UCSD-AML1 (cell line): ENCODE results near the gene ZBTB17.
"Not testable (repeated sequence)": the region's sequence is repeated elsewhere in the genome, so short reads cannot be mapped to it uniquely, and the experiment has no call there.

Experiments used
- DNase-seq: peaks from one replicate; lab custom pipeline; 2025; ENCODE audit not compliant: unreplicated experiment; lab: John Stamatoyannopoulos, UW

ZBTB17 gene

GRCh38 chr1:16012590-16013219 lies 36.8 kb upstream of the ZBTB17 start:
- peak; percentile 81 for DNase-seq

GRCh38 chr1:16011936-16012589 lies 36.2 kb upstream of the ZBTB17 start:
- DNase-seq: no peak

- no peak for DNase-seq
Measured at GRCh38 chr1:16010837-16011236, 34.9 kb upstream of the ZBTB17 start.

GRCh38 chr1:16009678-16010077 lies 33.8 kb upstream of the ZBTB17 start:
- no peak for DNase-seq

GRCh38 chr1:16009030-16009460 lies 33.1 kb upstream of the ZBTB17 start:
- DNase-seq: peak; percentile 68

GRCh38 chr1:16007671-16008341 lies 31.9 kb upstream of the ZBTB17 start:
- no peak for DNase-seq

- no peak for DNase-seq
Measured at GRCh38 chr1:16006552-16007485, 30.9 kb upstream of the ZBTB17 start.

- DNase-seq: no peak
Measured at GRCh38 chr1:16006010-16006409, 30.1 kb upstream of the ZBTB17 start.

GRCh38 chr1:16005597-16005996 lies 29.7 kb upstream of the ZBTB17 start:
- no peak for DNase-seq

- not testable (repeated sequence) for DNase-seq
Measured at GRCh38 chr1:16001274-16001673, 25.4 kb upstream of the ZBTB17 start.

- no peak for DNase-seq
Measured at GRCh38 chr1:15998929-15999328, 23.0 kb upstream of the ZBTB17 start.

- DNase-seq: no peak
Measured at GRCh38 chr1:15997637-15998280, 21.9 kb upstream of the ZBTB17 start.

GRCh38 chr1:15997076-15997585 lies 21.2 kb upstream of the ZBTB17 start:
- DNase-seq: no peak

- peak; percentile 60 for DNase-seq
Measured at GRCh38 chr1:15994590-15995351, 18.9 kb upstream of the ZBTB17 start.

GRCh38 chr1:15994081-15994480 lies 18.2 kb upstream of the ZBTB17 start:
- no peak for DNase-seq

GRCh38 chr1:15993666-15994065 lies 17.8 kb upstream of the ZBTB17 start:
- no peak for DNase-seq

GRCh38 chr1:15992582-15993500 lies 16.9 kb upstream of the ZBTB17 start:
- DNase-seq: no peak

- no peak for DNase-seq
Measured at GRCh38 chr1:15992187-15992553, 16.3 kb upstream of the ZBTB17 start.
